GM12892 (cell line): ENCODE data around the gene NECTIN1.

ENCODE experiments used
- POLR2A ChIP-seq: IDR thresholded peaks from 2 replicates; pipeline ENCODE4 v1.6.1; 2011; ENCODE audit warnings: low read depth, low read length, control low read depth
- POLR2AphosphoS5 ChIP-seq: IDR thresholded peaks from 2 replicates; pipeline ENCODE4 v1.6.1; 2011; ENCODE audit warnings: low read depth, low read length, control low read depth
- TAF1 ChIP-seq: IDR thresholded peaks from 2 replicates; pipeline ENCODE4 v1.6.1; 2011; ENCODE audit warnings: low read depth, mild to moderate bottlenecking, control low read depth, low read length, borderline replicate concordance

DNA sequence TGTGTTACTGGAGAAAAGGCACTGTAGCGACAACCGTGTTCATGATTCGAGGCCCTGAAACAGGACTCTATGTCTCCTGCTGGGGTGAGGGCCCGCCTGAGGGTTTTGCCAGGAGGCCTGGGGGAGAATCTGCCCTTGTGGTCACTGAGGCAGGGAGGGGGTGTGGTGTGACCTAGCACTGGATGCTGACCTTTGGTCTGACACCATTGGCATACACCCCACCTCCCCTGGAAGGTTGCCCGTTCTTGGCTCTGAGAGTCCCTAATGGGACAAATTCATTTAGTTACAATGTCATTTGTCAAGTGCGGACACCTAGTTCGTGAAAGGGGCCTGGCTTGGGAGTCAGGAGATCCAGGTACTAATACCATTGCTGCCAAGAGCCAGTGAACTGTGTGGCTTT lies 29.0 kb downstream of the NECTIN1 start:
- TF ChIP-seq POLR2AphosphoS5 (no peak), POLR2A (no peak), TAF1 (no peak)
